H9 (cell line): ENCODE measurements around the gene CNMD. TPM values are rescaled to one million over a fixed set of nuclear protein-coding genes. Genes with fewer than 3 reads are reported as not detected.
A peak's percentile ranks its signal among the peaks of the same experiment; 100 is the strongest.

Experiments used
- DNase-seq: peaks from one replicate; pipeline ENCODE4 v3.0.0-alpha.2; 2017
- H2AFZ ChIP-seq: one replicate; pipeline ENCODE4 v1.6.1; 2013; ENCODE audit warnings: mild to moderate bottlenecking, low read length, control low read depth, moderate library complexity
- H2AK5ac ChIP-seq: 2 replicates; pipeline ENCODE4 v1.6.1; 2013; ENCODE audit warnings: low read length, control low read depth, mixed read lengths; ENCODE audit not compliant: insufficient read length
- H2BK120ac ChIP-seq: one replicate; pipeline ENCODE4 v1.6.1; 2013; ENCODE audit warnings: low read depth, mild to moderate bottlenecking, low read length, control low read depth, inconsistent platforms; ENCODE audit not compliant: poor library complexity, severe bottlenecking
- H2BK12ac ChIP-seq: 2 replicates; pipeline ENCODE4 v1.6.1; 2013; ENCODE audit warnings: low read length, control low read depth, mixed read lengths, low read depth; ENCODE audit not compliant: insufficient read length
- H2BK15ac ChIP-seq: 2 replicates; pipeline ENCODE4 v1.6.1; 2013; ENCODE audit warnings: low read depth, low read length, control low read depth
- H2BK20ac ChIP-seq: one replicate; pipeline ENCODE4 v1.6.1; 2013; ENCODE audit warnings: low read depth, mild to moderate bottlenecking, low read length, control low read depth, inconsistent platforms; ENCODE audit not compliant: poor library complexity, severe bottlenecking
- H2BK5ac ChIP-seq: 2 replicates; pipeline ENCODE4 v1.6.1; 2013; ENCODE audit warnings: low read length, control low read depth, mixed read lengths; ENCODE audit not compliant: insufficient read length
- H3K14ac ChIP-seq: 2 replicates; pipeline ENCODE4 v1.6.1; 2013; ENCODE audit warnings: low read length, control low read depth; ENCODE audit not compliant: insufficient read depth
- H3K18ac ChIP-seq: 2 replicates; pipeline ENCODE4 v1.6.1; 2013; ENCODE audit warnings: low read depth, mild to moderate bottlenecking, mixed read lengths, low read length, control low read depth; ENCODE audit not compliant: insufficient read length
- H3K23ac ChIP-seq: 2 replicates; pipeline ENCODE4 v1.6.1; 2013; ENCODE audit warnings: low read length, control low read depth, mixed read lengths, low read depth; ENCODE audit not compliant: insufficient read length
- H3K23me2 ChIP-seq: 2 replicates; pipeline ENCODE4 v1.6.1; 2013; ENCODE audit warnings: low read depth, mild to moderate bottlenecking, mixed read lengths, low read length, control low read depth; ENCODE audit not compliant: insufficient read length, poor library complexity, severe bottlenecking
- H3K27ac ChIP-seq: 2 replicates; pipeline ENCODE4 v1.5.1; 2013; ENCODE audit warnings: low read length, control low read depth, mixed read lengths, low read depth; ENCODE audit not compliant: insufficient read length
- H3K27me3 ChIP-seq: 2 replicates; pipeline ENCODE4 v1.6.1; 2013; ENCODE audit warnings: low read length, control low read depth, inconsistent platforms; ENCODE audit not compliant: insufficient read depth
- H3K4ac ChIP-seq: 2 replicates; pipeline ENCODE4 v1.6.1; 2013; ENCODE audit warnings: low read depth, mild to moderate bottlenecking, control low read depth, inconsistent platforms, low read length, moderate library complexity
- H3K4me1 ChIP-seq: 2 replicates; pipeline ENCODE4 v1.6.1; 2013; ENCODE audit warnings: low read length, control low read depth, inconsistent platforms; ENCODE audit not compliant: insufficient read depth
- H3K4me2 ChIP-seq: 2 replicates; pipeline ENCODE4 v1.6.1; 2013; ENCODE audit warnings: low read length, control low read depth, mixed read lengths; ENCODE audit not compliant: insufficient read length, insufficient read depth
- H3K56ac ChIP-seq: 2 replicates; pipeline ENCODE4 v1.6.1; 2013; ENCODE audit warnings: low read depth, mild to moderate bottlenecking, mixed read lengths, low read length, control low read depth; ENCODE audit not compliant: insufficient read length
- H3K79me1 ChIP-seq: 2 replicates; pipeline ENCODE4 v1.6.1; 2013; ENCODE audit warnings: low read depth, mild to moderate bottlenecking, moderate library complexity, low read length, control low read depth, inconsistent platforms; ENCODE audit not compliant: insufficient read depth, poor library complexity, severe bottlenecking
- H3K79me2 ChIP-seq: 2 replicates; pipeline ENCODE4 v1.6.1; 2013; ENCODE audit warnings: low read length, control low read depth, inconsistent platforms; ENCODE audit not compliant: insufficient read depth
- H3K9ac ChIP-seq: 2 replicates; pipeline ENCODE4 v1.6.1; 2013; ENCODE audit warnings: low read length, control low read depth, mixed read lengths; ENCODE audit not compliant: insufficient read length; ENCODE audit errors: extremely low read depth
- H3K9me3 ChIP-seq: one replicate; pipeline ENCODE4 v1.6.1; 2013; ENCODE audit warnings: low read depth, low read length, inconsistent platforms; ENCODE audit not compliant: control insufficient read depth
- H3T11ph ChIP-seq: one replicate; pipeline ENCODE4 v1.6.1; 2013; ENCODE audit warnings: mild to moderate bottlenecking, low read length, control low read depth, inconsistent platforms
- H4K20me1 ChIP-seq: one replicate; pipeline ENCODE4 v1.6.1; 2013; ENCODE audit not compliant: control insufficient read depth, insufficient read length, insufficient read depth
- H4K5ac ChIP-seq: 2 replicates; pipeline ENCODE4 v1.6.1; 2013; ENCODE audit warnings: low read depth, mild to moderate bottlenecking, mixed read lengths, low read length, control low read depth; ENCODE audit not compliant: insufficient read length
- H4K8ac ChIP-seq: replicated peaks from 2 replicates; pipeline ENCODE4 v1.6.1; 2013; ENCODE audit warnings: low read length, control low read depth, mixed read lengths, low read depth; ENCODE audit not compliant: insufficient read length
- H4K91ac ChIP-seq: 2 replicates; pipeline ENCODE4 v1.6.1; 2013; ENCODE audit warnings: low read depth, mild to moderate bottlenecking, moderate library complexity, mixed read lengths, low read length, control low read depth; ENCODE audit not compliant: insufficient read length
- H3K27ac Mint-ChIP-seq, 3 experiments: 2 replicates in 2 of 3; 3 replicates in 1 of 3; pipeline ENCODE4 v1.8.0; 2020 to 2021; ENCODE audit warnings: mixed read lengths in 3 of 3, mild to moderate bottlenecking in 1 of 3, moderate library complexity in 1 of 3
- H3K27me3 Mint-ChIP-seq: 2 replicates; pipeline ENCODE4 v1.8.0; 2021; ENCODE audit warnings: low read depth, mild to moderate bottlenecking, moderate library complexity, mixed read lengths
- H3K36me3 Mint-ChIP-seq, 3 experiments: 2 replicates in 2 of 3; 3 replicates in 1 of 3; pipeline ENCODE4 v1.8.0; 2020 to 2021; ENCODE audit warnings: low read depth in 3 of 3, mixed read lengths in 3 of 3; ENCODE audit not compliant: insufficient read depth in 1 of 3
- H3K4me1 Mint-ChIP-seq, 2 experiments: 2 replicates each; pipeline ENCODE4 v1.8.0; 2020; ENCODE audit warnings: mixed read lengths in 2 of 2
- H3K4me3 Mint-ChIP-seq, 2 experiments: 2 replicates in 1 of 2; 3 replicates in 1 of 2; pipeline ENCODE4 v1.8.0; 2020 to 2021; ENCODE audit warnings: mild to moderate bottlenecking in 2 of 2, mixed read lengths in 2 of 2, moderate library complexity in 1 of 2
- H3K9me3 Mint-ChIP-seq, 2 experiments: 2 replicates in 1 of 2; 3 replicates in 1 of 2; pipeline ENCODE4 v1.8.0; 2020; ENCODE audit warnings: mild to moderate bottlenecking in 2 of 2, mixed read lengths in 2 of 2, moderate library complexity in 1 of 2
- CTCF ChIP-seq: fragments of 200-600 bp; sonication (generic); conservative IDR thresholded peaks from 3 replicates; pipeline ENCODE4 v1.8.0; 2021; ENCODE audit warnings: antibody characterized with exemption, mild to moderate bottlenecking
- total RNA-seq: library from RNA; stranded (reverse); gene quantifications from 2 replicates; pipeline ENCODE4 v1.2.1, GENCODE V29; 2021

Gene CNMD
- total RNA-seq, 1 experiment from 2014 or later: 96.0 TPM

- H3K27me3 ChIP-seq: no peaks in the 10 kb centered on the region
These were observed 74.3 kb downstream of the CNMD start for GRCh38 chr13:52665325-52665724.

More at GRCh38 chr13:52665325-52665724, 74.3 kb downstream of the CNMD start:
- H3K4me1 Mint-ChIP-seq: peaks cover 0 to 5% of the 10 kb centered on the region in 2 experiments; a peak in 2 of 4 replicates
- H3K36me3 Mint-ChIP-seq: peaks cover 34 to 84% (median 72%) of the 10 kb centered on the region in 3 experiments; a peak in 6 of 7 replicates
- Histone ChIP-seq H2AK5ac (no peak overlapping the region), H3K14ac (no peak overlapping the region), H2BK20ac (no peak overlapping the region), H2BK12ac (no peak overlapping the region), H4K91ac (no peak overlapping the region), H3K56ac (no peak overlapping the region), H4K5ac (no peak overlapping the region), H3K4me1 (no peaks in the 10 kb centered on the region), H2BK15ac (no peak overlapping the region), H3K23ac (no peak overlapping the region), H3K4me2 (no peak overlapping the region), H3K9ac (no peak overlapping the region), H2BK5ac (no peak overlapping the region), H3K23me2 (no peaks in the 10 kb centered on the region), H3K79me1 (no peaks in the 10 kb centered on the region), H4K8ac (no peak overlapping the region), H4K20me1 (no peaks in the 10 kb centered on the region), H3T11ph (no peak overlapping the region), H3K18ac (no peak overlapping the region), H2BK120ac (no peak overlapping the region), H2AFZ (no peak overlapping the region), H3K4ac (no peak overlapping the region), H3K79me2 (no peaks in the 10 kb centered on the region), H3K27ac (no peak overlapping the region), H3K9me3 (no peaks in the 10 kb centered on the region)
- H3K27me3 Mint-ChIP-seq: no peaks in the 10 kb centered on the region
- H3K9me3 Mint-ChIP-seq: no peaks in the 10 kb centered on the region
- no peak overlapping the region for H3K27ac Mint-ChIP-seq
- peak; percentile 70 for TF ChIP-seq CTCF
- DNase-seq: no peak
- no peak overlapping the region for H3K4me3 Mint-ChIP-seq
